Measurements from ENCODE around the gene SGSH.

GRCh38 chr17:80256034-80256350 is 35.9 kb upstream of the SGSH start:
- TF ChIP-seq CTCF (IDR thresholded peaks at IDR 0.05), result no peak
- no peak for TF ChIP-seq EZH2 (IDR thresholded peaks at IDR 0.05)

Measured in neural progenitor cell (in vitro differentiated cells).